ENCODE data around the gene CELSR2. TPM values are rescaled to one million over a fixed set of nuclear protein-coding genes. Genes with fewer than 3 reads are reported as not detected.
A peak's percentile ranks its signal among the peaks of the same experiment; 100 is the strongest.

The CELSR2 gene
- total and polyA plus RNA-seq, 4 donors, result 1.4 to 7.9 (median 5.1) TPM

DNA sequence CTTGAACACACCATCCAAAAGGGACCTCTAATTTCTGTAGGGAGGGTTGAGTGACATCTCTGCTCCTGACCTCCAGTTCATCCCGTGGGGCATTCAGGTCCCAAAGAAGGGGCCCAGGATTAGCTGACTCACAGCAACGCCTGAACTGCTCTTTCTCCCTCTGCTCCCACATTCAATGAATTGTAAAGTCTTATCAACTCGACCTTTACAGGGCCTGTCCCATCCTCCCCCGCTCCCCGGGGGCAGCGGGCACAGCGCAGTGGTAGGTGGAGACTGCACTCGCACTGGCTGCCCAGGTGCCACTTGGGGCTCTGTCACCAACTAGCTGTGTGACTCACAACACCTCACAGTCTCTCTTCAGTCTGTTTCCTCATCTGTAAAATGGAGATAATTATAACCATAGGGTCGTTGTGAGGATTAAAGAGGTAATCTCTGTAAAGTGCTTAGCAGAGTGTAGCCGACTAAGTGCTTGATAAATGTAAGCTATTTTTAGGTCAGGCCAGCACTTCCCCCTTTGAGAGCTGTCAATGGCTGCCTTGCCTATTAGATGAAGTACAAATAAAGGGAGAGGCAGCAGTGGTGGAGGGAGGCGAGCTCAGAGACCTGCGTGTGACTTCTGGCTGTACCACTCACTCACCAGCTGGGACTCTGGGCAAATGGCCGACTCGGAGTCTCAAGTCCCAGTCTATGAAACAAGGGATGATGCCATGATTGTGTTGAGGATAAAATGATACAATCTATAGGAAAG is 58.1 kb downstream of the CELSR2 start:
- TF ChIP-seq, protein P1, sequence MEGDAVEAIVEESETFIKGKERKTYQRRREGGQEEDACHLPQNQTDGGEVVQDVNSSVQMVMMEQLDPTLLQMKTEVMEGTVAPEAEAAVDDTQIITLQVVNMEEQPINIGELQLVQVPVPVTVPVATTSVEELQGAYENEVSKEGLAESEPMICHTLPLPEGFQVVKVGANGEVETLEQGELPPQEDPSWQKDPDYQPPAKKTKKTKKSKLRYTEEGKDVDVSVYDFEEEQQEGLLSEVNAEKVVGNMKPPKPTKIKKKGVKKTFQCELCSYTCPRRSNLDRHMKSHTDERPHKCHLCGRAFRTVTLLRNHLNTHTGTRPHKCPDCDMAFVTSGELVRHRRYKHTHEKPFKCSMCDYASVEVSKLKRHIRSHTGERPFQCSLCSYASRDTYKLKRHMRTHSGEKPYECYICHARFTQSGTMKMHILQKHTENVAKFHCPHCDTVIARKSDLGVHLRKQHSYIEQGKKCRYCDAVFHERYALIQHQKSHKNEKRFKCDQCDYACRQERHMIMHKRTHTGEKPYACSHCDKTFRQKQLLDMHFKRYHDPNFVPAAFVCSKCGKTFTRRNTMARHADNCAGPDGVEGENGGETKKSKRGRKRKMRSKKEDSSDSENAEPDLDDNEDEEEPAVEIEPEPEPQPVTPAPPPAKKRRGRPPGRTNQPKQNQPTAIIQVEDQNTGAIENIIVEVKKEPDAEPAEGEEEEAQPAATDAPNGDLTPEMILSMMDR (IDR thresholded peaks at IDR 0.05; ENCODE audit: control extremely low read depth, extremely low read depth), result no peak
- peak; percentile 37 to 52 (median 41) for DNase-seq
- ATAC-seq (ENCODE audit: insufficient read depth, low FRiP score), result peak; percentile 77

DNA sequence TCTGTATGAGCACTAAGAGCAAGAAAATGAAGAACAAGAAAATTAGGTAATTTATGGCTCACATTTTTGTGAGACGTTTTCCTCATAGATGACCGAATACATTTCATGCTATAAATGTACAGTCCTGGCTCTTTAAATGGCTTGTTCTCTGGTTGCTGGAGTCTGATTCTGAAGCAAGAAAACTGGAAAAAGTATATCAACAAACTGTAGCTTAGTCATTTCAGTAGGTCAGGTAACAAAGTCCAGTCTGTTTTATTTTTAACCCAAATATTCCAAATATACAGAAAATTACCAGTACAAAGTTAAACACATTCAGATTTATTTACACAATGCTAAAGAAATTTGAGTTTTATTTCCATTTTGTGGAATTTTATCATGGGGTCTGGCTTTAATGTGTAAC is 60.0 kb downstream of the CELSR2 start:
- no peak for DNase-seq
- no peaks in the 10 kb centered on the region for H3K9me3 ChIP-seq (ENCODE audit: control insufficient read depth in 4 of 4, insufficient read depth in 3 of 4, low read length in 3 of 4)
- peaks cover 0 to 18% (median 5%) of the 10 kb centered on the region in 4 donors for H3K36me3 ChIP-seq (ENCODE audit: control insufficient read depth in 4 of 4, insufficient read depth in 4 of 4, low read length in 4 of 4)
- no peak overlapping the region for H3K4me3 ChIP-seq
- peaks cover 4 to 29% (median 12%) of the 10 kb centered on the region in 5 donors for H3K4me1 ChIP-seq (ENCODE audit: control insufficient read depth in 5 of 5, insufficient read depth in 5 of 5, low read length in 5 of 5)
- 53 to 71% methylated on average over 2 of the region's 2 CpGs for WGBS, 2 donors
- no peak overlapping the region for H3K27ac ChIP-seq (ENCODE audit: low read depth in 1 of 2, low read length in 1 of 2)
- ATAC-seq (ENCODE audit: insufficient read depth, low FRiP score), result no peak
- no peaks in the 10 kb centered on the region for H3K27me3 ChIP-seq (ENCODE audit: control insufficient read depth in 3 of 3, insufficient read depth in 3 of 3, low read length in 2 of 3)
- TF ChIP-seq, protein P1 (IDR thresholded peaks at IDR 0.05; ENCODE audit: control extremely low read depth, extremely low read depth), result no peak
- H3K9ac ChIP-seq (ENCODE audit: insufficient read depth in 1 of 2, low read length in 2 of 2), result no peak overlapping the region

More for the DNA sequence above, 58.1 kb downstream of the CELSR2 start:
- Histone ChIP-seq H3K36me3 (ENCODE audit: control insufficient read depth in 4 of 4, insufficient read depth in 4 of 4, low read length in 4 of 4) (peaks cover 0 to 7% (median 0%) of the 10 kb centered on the region in 4 donors), H3K4me3 (no peak overlapping the region), H3K9ac (ENCODE audit: insufficient read depth in 1 of 2, low read length in 2 of 2) (no peak overlapping the region), H3K4me1 (ENCODE audit: control insufficient read depth in 5 of 5, insufficient read depth in 5 of 5, low read length in 5 of 5) (peaks cover 4 to 33% (median 21%) of the 10 kb centered on the region in 5 donors), H3K27me3 (ENCODE audit: control insufficient read depth in 3 of 3, insufficient read depth in 3 of 3, low read length in 2 of 3) (no peaks in the 10 kb centered on the region), H3K9me3 (ENCODE audit: control insufficient read depth in 4 of 4, insufficient read depth in 3 of 4, low read length in 3 of 4) (no peaks in the 10 kb centered on the region), H3K27ac (ENCODE audit: low read depth in 1 of 2, low read length in 1 of 2) (peak overlapping the region in 1 of 2 donors; percentile 26)
- WGBS, 2 donors, result 49 to 54% methylated on average over 14 of the region's 14 CpGs

DNA sequence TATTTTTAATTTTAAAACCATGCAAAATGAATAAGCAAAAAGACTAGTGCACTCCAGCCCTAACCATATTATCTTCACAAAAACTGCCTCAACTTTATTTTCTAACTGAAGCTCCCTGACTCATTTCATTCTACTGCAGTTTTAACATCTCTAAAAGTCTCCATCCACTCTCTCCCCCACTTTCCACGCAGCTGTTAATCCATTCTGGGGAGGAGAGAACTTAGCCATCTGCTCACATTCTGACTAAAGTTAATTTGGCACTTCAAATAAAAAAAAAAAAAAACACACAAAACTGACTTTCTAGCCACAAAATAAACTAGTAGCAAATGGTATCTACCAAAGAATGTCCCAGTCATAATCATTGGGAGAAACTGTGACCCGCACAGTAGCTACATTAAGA is 62.9 kb downstream of the CELSR2 start:
- Histone ChIP-seq H3K4me3 (no peak overlapping the region), H3K9ac (ENCODE audit: insufficient read depth in 1 of 2, low read length in 2 of 2) (no peak overlapping the region), H3K27ac (ENCODE audit: low read depth in 1 of 2, low read length in 1 of 2) (no peak overlapping the region), H3K36me3 (ENCODE audit: control insufficient read depth in 4 of 4, insufficient read depth in 4 of 4, low read length in 4 of 4) (peaks cover 0 to 28% (median 10%) of the 10 kb centered on the region in 4 donors), H3K9me3 (ENCODE audit: control insufficient read depth in 4 of 4, insufficient read depth in 3 of 4, low read length in 3 of 4) (no peaks in the 10 kb centered on the region), H3K4me1 (ENCODE audit: control insufficient read depth in 5 of 5, insufficient read depth in 5 of 5, low read length in 5 of 5) (peaks cover 0 to 14% (median 4%) of the 10 kb centered on the region in 5 donors), H3K27me3 (ENCODE audit: control insufficient read depth in 3 of 3, insufficient read depth in 3 of 3, low read length in 2 of 3) (no peaks in the 10 kb centered on the region)
- TF ChIP-seq, protein P1 (IDR thresholded peaks at IDR 0.05; ENCODE audit: control extremely low read depth, extremely low read depth), result no peak
- DNase-seq, result no peak
- WGBS, 2 donors, result 95 to 97% methylated on average over 2 of the region's 2 CpGs
- ATAC-seq (ENCODE audit: insufficient read depth, low FRiP score), result no peak
